GM04504 (cell line): Measurements from ENCODE around the gene METTL26.
"Not testable (repeated sequence)": the region's sequence is repeated elsewhere in the genome, so short reads cannot be mapped to it uniquely, and the experiment has no call there.

Source experiments
- DNase-seq: peaks from one replicate; pipeline ENCODE4 v3.0.0-alpha.2; 2012; ENCODE audit warnings: low read depth

METTL26 gene

DNA sequence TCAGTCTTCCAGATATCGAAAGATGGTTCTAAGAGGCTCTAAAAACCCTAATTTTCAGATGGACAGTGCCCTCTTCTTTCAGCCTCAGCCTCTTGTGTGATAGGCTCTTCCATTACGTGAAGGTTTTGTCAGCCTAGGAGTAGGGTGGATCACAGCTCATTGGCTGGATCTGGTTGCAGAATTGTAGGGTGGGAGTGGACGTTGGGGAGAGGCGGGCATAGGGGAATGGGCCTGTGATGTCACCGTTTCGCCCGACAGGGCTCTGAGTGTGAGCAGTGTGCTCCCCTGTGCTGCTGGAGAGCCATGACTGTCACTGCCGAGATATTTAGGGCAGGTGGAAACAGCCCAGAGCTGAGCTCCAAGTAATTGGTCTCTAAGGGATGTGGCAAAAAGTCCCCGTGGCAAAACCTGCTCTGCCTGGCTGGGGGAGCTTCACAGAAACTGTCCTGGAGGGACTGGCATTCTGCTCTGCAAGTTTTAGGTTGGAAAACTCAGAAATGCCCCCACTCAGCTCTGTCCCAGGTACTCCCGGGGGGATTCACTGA is 11.5 kb downstream of the METTL26 start:
- no peak for DNase-seq

DNA sequence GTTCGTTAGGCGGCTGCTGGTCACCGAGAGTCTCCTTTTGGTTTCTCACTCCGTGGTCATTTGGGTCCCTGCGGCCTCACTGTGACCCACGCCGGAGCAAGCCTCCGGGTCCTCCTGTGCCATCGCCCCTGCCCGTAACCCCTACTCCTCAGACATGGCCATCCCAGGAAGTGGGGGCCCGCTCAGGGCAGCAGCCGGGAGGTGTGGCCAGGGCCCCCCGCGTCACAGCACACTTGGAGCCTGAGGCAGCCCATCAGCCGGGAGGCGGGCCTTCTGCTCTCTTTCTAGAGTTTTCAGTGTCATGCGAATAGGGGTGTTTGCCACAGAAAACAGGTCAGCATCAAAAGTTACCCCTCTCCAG is 13.2 kb downstream of the METTL26 start:
- DNase-seq = no peak

DNA sequence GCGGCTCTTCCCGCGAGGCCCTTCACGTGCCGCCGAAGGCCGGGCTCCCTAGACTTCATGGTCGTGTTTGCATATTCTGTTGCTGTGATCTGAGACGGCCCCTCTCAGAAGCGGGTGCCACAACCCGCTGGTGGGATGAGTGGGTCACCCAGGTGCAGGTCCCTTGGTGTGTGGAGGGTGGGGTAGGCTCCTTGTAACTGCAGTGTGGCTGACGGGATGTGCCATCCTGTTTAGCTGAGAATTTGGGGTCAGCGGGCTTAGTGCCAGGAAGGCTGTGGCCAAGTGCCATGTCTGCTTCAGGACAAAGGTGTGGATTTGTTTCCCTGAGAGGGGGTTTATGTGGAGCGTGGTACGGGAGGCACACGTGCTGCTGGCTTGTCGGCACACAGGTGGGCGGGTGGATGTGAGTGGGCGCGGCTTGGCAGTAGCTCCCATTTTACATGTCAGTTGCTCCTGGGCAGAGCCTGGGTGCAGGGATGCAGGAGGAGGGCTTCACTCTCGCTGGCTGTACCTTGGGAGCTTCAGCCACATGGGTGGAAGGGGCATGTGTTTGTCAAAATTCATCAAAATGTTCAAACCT is 14.5 kb downstream of the METTL26 start:
- no peak for DNase-seq

DNA sequence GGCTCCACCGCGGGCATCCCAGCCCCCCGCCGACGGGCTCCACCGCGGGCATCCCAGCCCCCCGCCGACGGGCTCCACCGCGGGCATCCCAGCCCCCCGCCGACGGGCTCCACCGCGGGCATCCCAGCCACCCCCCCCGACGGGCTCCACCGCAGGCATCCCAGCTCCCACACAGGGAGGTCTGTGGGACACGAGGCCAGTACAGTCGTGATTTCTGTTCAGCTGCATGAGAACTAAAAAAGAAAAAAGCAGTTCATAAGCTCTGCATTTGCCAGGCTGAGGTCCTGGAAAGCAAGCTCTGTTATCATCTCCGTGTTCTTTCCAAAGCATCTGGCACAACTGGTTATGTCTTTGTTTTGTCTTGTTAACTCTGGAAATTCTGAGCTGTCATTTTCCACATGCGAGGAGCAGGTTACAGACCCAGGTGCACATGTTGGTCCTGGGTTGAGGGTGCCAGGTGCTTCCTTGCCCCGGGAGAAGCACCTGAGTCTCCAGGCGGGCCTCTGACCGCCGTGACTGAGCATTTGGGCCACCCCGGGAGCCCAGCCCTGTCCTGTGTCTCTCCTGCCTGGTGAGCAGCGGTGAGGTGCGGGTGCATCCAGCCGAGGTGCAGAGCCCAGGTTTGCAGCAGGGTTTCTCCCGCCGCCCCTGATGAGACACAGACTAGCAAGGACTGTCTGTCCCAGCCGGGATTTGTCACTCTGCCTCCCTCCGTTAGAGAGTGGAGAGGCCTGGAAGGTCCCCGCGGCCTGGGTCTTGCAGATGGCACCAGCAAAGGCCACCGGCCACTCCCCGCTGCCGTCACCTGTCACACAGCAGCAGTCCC is 15.2 kb downstream of the METTL26 start:
- DNase-seq = no peak

DNA sequence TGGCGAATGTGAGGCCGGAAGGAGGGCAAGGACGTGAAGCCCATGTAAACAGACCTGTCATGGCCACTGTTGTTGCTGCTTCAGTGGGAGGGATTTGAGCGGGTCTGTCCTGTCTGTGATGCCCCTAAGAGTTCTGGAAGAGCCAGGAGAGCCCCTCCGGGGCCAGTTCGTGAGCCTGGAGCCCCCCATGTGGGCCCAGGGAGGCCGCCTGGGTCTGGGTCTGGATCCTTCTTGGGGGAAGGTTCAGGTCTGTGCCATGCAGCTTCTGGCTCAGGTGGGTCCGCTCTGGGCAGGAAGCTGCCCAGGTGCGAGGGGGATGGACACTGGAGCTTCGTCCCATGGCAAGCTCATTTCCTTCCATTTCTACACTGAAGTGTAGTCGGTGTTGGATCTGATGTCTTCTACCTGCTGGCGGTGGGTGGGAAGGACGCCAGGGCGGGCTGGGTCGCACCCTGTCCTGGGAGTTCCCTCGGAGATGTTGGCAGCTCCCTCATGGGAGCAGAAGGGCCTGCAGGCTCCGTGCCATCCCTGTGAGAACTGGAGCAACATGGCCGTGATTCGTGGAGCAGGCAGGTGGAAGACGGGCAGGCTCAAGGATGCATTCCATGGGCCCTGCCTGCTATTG is 16.5 kb downstream of the METTL26 start:
- DNase-seq = no peak

DNA sequence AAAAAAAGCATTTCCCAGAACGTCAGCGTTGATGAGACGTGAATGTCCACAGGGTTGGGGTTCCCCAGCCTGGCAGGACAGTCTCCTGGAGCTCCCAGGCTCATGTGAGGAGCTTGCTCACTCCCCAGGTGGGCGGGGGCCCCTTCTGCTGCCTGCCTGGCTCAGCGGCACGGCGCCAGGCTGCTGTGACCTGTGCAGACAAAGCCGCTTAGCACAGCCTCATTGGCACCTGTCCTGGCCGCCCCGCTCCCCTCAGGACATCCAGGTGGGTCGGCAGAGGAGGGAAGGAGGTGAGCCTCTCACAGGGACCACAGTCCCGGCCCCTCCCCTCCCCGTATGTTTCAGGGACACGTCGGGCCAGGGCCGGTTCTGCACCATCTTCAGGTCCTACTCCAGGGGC is 18.2 kb downstream of the METTL26 start:
- DNase-seq = no peak

DNA sequence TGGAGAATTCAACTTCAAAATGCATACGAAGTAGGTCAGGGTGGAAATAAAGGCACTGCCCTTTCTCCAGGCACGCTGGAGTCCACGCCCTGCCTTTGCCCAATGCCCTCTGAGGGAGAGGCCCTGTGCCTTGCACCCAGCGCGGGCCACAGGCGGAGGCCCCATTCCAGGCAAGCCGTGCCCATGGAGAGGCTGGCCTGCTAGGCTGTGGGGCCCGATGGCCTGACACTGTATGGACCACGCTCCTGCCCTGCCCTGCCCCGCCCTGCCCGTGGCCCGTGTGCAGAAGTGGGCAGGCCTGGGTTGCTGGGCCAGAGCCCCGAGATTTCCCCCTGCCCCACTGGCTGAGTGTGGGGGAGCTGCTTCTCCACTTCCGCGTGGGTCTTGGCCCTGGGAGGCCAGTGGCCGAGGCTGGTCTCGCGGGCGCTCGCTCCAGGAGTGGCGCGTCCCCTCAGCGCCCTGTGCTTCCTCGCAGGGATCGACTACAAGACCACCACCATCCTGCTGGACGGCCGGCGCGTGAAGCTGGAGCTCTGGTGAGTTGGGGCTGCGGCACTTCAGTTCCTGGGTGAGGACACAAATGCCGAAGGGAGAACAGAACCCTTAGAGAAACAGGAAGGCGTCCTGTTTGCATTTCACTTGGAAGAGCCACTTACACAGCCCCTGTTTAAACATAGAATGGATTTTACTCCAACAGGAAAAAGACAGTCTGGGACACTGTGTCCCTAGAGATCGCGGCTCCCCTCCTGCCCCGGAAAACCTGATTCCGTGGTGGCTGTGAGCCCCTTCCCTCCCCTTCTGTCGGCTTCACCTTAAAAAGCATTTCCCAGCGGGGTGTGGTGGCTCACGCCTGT is 19.1 kb downstream of the METTL26 start:
- no peak for DNase-seq

DNA sequence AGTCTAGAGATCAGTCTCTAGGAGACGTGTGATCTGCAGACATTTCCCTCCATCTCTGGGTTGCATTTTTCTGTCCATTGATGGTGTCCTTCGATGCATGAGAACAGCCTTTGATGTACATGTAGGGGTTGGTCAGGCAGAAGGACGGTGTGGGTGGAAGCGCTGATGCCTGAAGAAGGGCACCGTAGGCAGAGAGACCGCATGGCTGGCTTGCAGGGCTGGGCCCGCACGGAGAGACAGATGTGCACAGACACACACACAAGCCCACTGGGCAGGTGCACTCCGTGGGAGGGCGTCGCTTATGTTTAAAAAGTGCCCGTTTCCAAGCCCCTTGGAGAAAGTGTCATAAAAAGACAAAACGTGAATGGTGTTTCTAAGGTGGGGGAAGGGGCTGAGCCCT is 21.0 kb downstream of the METTL26 start:
- no peak for DNase-seq

DNA sequence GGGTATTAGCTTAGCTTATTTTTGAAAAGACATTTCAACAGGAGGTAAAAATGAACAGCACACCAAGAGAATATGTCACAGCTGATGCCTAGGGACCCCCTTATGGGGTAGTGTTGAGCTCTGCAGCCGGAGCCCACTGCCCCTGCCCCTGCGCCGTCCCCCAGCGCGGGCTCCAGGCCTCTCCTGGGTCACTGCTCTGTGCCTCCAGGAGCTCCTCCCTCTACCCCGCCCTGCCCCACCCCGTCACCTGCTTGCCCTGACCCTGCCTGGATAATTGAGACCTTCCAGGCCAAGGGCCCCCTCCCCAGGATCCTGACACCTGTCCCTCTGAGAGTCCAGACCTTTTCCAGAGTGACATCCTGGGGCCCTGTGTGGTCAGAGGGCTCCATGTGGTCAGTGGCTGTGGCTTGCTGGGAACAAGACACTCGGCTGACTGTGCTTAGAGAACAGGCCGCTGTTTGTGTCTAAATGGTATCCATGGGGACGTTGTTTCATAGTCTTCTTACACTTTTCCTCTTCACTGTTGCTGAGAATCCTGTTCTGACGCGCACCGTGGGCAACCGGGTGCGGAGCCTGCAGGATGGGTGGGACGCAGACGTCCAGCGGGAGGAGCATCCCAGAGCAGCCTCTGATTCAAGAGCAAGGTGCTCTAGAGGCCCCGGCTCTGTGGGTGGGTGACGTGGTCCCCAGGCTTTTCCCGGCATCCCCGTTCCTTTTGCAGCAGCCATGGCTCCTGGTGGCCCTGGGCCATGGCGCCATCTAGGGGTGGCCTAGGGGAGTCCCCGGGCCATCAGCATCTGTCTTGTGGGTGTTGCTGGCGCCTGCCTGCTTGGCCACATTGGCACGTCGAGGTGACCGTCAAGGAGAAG is 25.4 kb downstream of the METTL26 start:
- DNase-seq = no peak

DNA sequence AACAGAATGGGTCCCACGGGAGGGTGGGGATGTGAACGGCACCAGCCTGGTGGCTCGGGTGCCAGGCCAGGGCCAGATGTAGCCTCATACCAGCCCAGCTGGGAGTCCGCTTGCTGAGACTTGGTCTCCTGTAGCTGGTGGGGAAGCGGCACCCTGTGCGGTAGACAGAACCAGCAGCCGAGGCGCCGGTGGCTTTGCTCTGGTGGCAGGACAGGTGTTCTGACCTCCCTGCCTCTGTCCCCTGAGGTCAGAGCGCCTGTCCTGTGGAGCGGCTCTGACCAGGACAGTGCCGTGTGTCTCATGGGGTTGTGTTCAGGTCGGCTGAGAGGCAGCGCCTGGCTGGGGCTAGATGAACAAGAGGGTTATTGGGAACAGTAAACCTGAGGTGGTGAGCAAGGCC is 26.1 kb downstream of the METTL26 start:
- no peak for DNase-seq

DNA sequence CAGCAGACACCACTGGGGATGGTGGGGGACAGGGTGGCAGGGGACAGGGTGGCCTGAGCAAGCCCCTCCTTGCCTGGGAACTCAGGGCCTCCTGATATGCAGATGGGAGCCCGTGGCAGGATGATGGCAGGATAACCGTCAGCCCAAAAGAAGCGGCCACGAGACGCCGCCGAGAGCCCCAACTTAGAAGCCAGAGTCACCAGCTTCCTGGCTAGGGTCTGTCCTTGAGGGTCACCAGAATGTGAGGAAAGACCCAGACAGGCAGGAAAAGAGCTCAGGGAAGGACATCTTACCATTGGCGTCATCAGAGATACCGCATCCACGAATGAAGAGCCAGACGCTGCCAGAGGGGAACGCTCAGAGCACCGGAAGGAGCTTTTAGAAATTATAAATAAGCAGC is 26.8 kb downstream of the METTL26 start:
- DNase-seq = no peak

DNA sequence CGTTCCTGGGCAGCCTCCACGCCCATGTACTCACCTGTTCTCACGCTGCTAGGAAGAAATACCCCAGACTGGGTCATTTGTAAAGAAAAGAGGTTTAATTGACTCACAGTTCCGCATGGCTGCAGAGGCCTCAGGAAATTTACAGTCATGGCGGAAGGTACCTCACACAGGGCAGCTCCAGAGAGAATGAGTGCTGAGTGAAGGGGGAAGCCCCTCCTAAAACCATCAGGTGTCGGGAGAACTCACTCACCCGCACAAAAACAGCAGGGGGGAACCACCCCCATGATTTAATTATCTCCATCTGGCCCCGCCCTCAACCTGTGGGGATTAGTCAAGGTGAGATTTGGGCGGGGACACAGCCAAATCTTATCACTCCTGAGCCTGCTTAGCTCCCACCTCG is 28.1 kb downstream of the METTL26 start:
- DNase-seq = no peak

DNA sequence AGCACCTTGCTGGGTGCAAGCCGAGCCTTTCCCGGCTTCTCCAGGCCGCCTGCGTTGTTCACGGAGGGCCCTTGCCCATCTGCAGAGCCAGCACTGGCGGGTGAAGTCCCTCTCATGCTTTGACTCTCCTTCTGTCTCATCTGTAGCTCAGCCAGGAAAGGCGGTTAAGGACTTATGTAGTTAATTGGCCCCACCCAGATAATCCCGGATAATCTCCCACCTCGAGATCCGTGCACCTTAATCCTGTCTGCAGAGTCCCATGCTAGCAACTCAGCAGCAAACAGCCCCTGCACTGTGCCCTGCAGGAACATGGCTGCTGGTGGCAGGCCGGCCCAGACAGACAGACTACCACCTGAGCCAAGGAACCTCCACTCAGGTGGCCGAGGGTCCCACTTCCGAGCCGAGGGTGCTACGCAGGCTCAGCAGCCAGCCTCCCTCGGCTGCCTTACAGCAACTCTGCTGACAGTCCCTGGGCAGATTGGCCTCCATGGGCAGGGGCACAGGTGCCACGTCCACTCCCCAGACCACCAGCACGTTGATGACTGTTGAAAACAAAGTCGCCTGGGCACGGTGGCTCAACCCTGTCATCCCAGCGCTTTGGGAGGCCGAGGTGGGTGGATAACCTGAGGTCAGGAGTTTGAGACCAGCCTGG is 29.3 kb downstream of the METTL26 start:
- no peak for DNase-seq

DNA sequence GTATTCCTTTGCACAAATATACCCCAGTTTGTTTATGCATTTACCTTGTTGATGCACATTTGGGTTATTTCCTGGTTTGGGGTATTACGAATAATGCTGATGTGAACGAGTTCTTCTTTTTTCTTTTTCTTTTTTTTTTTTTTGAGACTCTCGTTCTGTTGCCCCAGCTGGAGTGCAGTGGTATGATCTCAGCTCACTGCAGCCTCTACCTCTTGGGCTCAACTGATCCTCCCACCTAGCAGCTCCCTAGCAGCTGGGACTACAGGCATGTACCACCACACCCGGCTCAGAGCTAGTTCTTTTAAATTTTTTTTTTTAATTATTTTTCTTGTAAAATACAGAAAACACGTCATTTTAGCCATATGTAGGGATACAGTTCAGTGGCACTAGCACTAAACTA is 32.2 kb downstream of the METTL26 start:
- no peak for DNase-seq

DNA sequence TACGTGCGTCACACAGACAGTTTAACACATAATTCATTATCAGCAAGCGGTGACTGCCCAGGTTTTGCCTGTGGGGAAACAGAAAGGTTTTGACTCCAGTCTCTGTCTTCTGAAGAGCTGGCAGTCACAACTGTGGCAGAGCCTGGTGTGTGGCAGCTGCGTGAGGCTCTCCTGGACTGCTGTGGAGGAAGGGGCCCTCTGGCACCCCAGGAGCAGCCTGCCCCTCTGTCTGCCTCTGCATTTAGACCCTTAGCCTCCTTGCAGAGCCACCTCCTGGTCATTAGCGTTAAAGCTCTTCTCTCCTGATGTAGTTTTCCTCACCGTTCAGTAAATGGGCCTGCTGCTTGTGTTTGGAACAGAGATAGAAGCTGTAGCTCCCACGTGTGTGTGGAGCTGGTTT is 35.3 kb downstream of the METTL26 start:
- DNase-seq = no peak

DNA sequence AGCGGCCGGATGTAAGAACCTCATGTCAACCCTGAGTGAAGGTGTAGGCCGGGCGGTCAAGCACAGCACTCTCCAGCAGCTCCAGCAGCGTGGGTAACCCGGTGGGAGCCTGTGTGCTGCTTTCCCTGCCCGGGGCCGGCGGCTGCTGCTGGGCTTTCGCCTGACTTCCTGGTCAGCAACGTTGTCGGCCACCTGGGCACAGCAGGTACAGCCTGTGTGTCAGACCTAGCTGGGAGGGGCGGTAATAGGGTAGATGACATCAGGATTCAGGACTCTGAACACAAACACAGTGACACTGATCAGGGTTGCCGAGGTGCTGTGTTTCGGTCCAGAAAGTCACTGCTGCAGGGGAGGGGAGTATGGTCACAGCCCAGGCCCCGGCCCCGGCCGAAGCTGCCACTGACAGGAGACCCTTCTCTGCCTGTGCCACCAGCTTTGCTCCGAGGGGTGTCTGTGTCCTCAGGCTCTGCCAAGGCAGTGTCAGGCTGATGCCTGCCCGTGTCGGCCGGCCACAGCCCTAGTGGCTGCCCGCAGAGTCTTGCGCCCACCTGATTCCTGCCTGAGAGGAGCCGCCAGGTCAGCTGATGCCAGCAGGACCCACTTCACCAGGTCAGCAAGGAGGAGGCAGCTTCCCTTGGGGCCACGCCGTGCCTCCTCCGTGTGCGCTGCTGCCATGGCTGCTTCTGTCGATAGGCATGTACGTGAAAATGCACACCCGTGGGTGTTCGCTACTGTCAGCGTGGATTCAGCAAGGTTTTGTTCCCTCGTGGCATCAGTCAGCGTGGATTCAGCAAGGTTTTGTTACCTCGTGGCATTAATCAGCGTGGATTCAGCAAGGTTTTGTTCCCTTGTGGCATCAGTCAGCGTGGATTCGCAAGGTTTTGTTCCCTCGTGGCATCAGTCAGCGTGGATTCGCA is 37.0 kb downstream of the METTL26 start:
- DNase-seq = no peak

DNA sequence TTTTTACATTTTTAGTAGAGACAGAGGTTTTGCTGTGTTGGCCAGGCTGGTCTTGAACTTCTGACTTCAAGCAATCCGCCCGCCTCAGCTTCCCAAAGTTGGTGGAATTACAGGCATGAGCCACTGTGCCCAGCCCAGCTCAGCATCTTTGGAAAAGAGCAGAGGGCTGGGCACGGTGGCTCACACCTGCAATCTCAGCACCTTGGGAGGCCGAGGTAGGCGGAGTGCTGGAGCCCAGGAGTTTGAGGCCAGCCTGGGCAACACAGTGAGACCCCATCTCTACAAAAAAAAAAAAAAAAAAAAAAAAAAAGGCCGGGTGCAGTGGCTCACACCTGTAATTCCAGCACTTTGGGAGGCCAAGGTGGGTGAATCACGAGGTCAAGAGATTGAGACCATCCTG is 38.5 kb downstream of the METTL26 start:
- not testable (repeated sequence) for DNase-seq

DNA sequence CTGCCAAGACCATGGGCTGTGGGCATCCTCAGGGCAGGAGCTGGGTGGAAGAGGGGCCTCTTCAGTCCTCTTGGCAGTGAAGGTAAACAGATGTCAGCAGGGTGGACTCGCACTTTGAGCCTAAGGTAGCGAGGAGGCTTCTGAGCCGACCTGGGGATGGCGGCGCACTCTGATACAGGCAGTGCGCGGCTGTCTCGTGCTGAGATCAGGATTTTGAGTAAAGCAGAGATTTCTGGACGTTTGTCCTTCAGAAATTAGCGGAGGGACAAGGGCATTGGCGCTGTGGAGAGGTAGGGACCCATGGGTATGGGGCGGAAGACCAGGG is 39.4 kb downstream of the METTL26 start:
- DNase-seq = no peak

DNA sequence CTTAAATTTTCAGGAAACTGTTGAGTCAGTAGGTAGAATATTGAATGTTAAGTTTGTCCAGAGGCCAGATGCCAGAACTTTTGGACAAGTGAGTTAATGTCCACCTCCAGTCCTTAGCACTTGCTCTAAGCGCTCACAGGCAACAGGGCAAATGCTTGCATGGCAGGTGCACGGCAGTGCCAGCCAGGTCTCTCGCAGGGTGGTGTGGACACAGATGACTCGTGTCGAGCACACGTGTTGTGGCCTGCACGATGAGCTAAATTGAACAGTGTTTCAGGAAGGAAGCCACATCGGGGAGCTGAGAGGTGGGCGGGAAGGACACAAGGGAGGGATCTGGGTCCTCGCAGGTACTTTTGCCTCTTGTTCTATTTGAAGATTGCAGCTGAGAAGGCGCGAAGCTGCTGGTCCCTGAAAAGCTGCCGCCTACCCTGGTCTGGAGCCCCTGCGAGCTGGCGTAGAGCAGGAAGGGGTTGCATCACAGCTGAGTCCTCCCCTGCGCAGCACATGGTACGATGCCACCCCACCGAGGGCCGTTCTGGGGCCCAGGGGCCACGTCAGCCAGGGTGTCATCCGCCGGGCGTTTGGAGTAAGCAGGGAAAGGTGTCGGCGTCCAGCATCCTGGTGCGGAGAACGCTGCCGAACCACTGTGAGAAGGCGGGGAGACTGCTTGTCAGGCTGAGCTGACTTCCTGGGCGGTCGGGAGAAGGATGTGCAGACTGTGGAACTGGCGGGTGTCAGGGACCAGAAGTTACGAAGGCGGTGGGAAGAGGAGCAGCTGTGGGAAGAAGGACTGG is 40.0 kb downstream of the METTL26 start:
- DNase-seq = no peak
